BE2C (cell line): ENCODE results near the gene CASP2.

ENCODE experiments used
- DNase-seq: peaks from one replicate; pipeline ENCODE4 v3.0.0-alpha.2; 2020
- H3K27me3 ChIP-seq: fragments of 250-450 bp; sonication (Bioruptor Pico); 2 replicates; pipeline ENCODE4 v1.5.1; 2020; ENCODE audit warnings: mild to moderate bottlenecking
- H3K36me3 ChIP-seq: fragments of 250-450 bp; sonication (Bioruptor Pico); 2 replicates; pipeline ENCODE4 v1.5.1; 2020; ENCODE audit warnings: mild to moderate bottlenecking
- H3K4me1 ChIP-seq: fragments of 250-450 bp; sonication (Bioruptor Pico); 2 replicates; pipeline ENCODE4 v1.5.1; 2020
- H3K4me3 ChIP-seq: 2 replicates; pipeline ENCODE4 v1.5.1; 2011; ENCODE audit warnings: low read depth, low read length
- H3K9me3 ChIP-seq: fragments of 250-450 bp; sonication (Bioruptor Pico); 2 replicates; pipeline ENCODE4 v1.5.1; 2020
- TF ChIP-seq, protein P1 (sequence below): IDR thresholded peaks from 2 replicates; pipeline ENCODE4 v1.5.1; 2012; ENCODE audit warnings: mild to moderate bottlenecking, low read depth, low read length

CASP2 gene

GRCh38 chr7:143322760-143323633 is 34.8 kb downstream of the CASP2 start:
- DNase-seq: peak; percentile 24
- TF ChIP-seq, protein P1, sequence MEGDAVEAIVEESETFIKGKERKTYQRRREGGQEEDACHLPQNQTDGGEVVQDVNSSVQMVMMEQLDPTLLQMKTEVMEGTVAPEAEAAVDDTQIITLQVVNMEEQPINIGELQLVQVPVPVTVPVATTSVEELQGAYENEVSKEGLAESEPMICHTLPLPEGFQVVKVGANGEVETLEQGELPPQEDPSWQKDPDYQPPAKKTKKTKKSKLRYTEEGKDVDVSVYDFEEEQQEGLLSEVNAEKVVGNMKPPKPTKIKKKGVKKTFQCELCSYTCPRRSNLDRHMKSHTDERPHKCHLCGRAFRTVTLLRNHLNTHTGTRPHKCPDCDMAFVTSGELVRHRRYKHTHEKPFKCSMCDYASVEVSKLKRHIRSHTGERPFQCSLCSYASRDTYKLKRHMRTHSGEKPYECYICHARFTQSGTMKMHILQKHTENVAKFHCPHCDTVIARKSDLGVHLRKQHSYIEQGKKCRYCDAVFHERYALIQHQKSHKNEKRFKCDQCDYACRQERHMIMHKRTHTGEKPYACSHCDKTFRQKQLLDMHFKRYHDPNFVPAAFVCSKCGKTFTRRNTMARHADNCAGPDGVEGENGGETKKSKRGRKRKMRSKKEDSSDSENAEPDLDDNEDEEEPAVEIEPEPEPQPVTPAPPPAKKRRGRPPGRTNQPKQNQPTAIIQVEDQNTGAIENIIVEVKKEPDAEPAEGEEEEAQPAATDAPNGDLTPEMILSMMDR: no peak
- H3K36me3 ChIP-seq: no peaks in the 10 kb centered on the region
- H3K27me3 ChIP-seq: no peaks in the 10 kb centered on the region
- H3K4me3 ChIP-seq: no peak overlapping the region
- no peaks in the 10 kb centered on the region for H3K9me3 ChIP-seq
- no peaks in the 10 kb centered on the region; the same call in 1 of the 2 replicates for H3K4me1 ChIP-seq

DNA sequence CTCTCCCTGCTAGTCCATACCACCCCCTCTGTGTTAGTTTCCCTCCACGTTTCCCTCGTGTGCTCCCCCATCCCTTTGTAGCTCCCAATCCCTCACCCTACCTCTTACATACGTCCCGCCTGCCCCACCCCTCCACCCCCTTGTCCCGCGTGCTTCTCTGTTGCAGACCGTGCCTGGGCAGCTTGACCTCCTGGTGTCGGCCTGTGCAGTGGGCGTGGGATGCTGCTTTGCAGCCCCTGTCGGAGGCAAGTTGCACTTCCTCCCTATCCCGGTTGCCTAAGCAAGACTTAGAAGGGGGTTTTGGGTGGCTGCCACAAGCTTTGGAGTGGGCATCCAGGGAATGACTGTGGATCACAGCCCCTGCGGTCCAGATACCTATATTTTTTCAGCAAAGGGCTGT is 35.5 kb downstream of the CASP2 start:
- H3K27me3 ChIP-seq: no peaks in the 10 kb centered on the region
- H3K9me3 ChIP-seq: no peaks in the 10 kb centered on the region
- TF ChIP-seq, protein P1: no peak
- no peaks in the 10 kb centered on the region; the same call in 1 of the 2 replicates for H3K4me1 ChIP-seq
- no peak for DNase-seq
- H3K4me3 ChIP-seq: no peak overlapping the region
- no peaks in the 10 kb centered on the region for H3K36me3 ChIP-seq

GRCh38 chr7:143325240-143325639 is 37.1 kb downstream of the CASP2 start:
- H3K36me3 ChIP-seq: no peaks in the 10 kb centered on the region
- TF ChIP-seq, protein P1: no peak
- no peak for DNase-seq
- H3K9me3 ChIP-seq: no peaks in the 10 kb centered on the region
- no peaks in the 10 kb centered on the region; the same call in 1 of the 2 replicates for H3K4me1 ChIP-seq
- no peaks in the 10 kb centered on the region for H3K27me3 ChIP-seq
- no peak overlapping the region for H3K4me3 ChIP-seq

DNA sequence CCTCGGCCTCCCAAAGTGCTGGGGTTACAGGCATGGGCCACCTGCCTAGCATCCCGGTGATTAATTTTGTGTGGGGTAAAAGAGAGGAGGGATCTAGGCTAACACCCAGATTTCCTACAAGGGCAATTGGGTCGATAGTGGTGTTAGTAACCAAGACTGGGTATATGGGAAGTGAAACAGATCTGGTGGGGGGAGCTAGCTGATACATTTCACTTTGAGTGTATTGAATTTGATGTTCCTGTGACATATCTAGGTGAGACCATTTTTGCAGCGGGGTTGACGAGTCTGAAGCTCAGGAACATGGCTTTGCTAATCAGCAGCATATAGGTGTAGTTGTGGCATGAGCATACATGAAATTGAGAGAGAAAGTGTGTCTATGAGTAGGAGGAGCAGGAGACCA is 39.8 kb downstream of the CASP2 start:
- Histone ChIP-seq H3K4me3 (no peak overlapping the region), H3K4me1 (no peaks in the 10 kb centered on the region), H3K36me3 (no peaks in the 10 kb centered on the region), H3K27me3 (peaks cover 3% of the 10 kb centered on the region; the same call in 1 of the 2 replicates), H3K9me3 (no peaks in the 10 kb centered on the region)
- TF ChIP-seq, protein P1: no peak
- no peak for DNase-seq

GRCh38 chr7:143329471-143330170 is 41.5 kb downstream of the CASP2 start:
- Histone ChIP-seq H3K36me3 (no peaks in the 10 kb centered on the region), H3K4me3 (no peak overlapping the region), H3K4me1 (no peaks in the 10 kb centered on the region), H3K9me3 (no peaks in the 10 kb centered on the region), H3K27me3 (peaks cover 3% of the 10 kb centered on the region; the same call in 1 of the 2 replicates)
- TF ChIP-seq, protein P1: no peak
- DNase-seq: no peak
